HepG2 (cell line): Measurements from ENCODE around the gene ZBTB17. TPM values are rescaled to one million over a fixed set of nuclear protein-coding genes. Genes with fewer than 3 reads are reported as not detected.

Experiments
- ATAC-seq: fragments of 200-7000 bp; cut with Tn5 transposase; 3 replicates; pipeline ENCODE4 v1.9.1; 2020; ENCODE audit warnings: mild to moderate bottlenecking, moderate library complexity
- BruUV-seq: library from RNA; stranded (reverse); fragments of 400-500 nt; replicated peaks from 2 replicates; lab custom pipeline; 2021; lab: Mats Ljungman, UMichigan
- CTCF ChIA-PET: fragments of 300-600 bp; formaldehyde crosslinking; extraction: SDS; loops from one replicate; lab custom pipeline; 2021; ENCODE audit warnings: low total read pairs, inconsistent platforms, low intra/inter-chr PET ratio; lab: Yijun Ruan, JAX
- POLR2A ChIA-PET: fragments of 350-600 bp; sonication (Branson Sonifier 250); formaldehyde crosslinking; loops from one replicate; lab custom pipeline; 2020; ENCODE audit warnings: antibody characterized with exemption, inconsistent platforms; lab: Yijun Ruan, JAX
- DNase-seq: peaks from one replicate; pipeline ENCODE4 v3.0.0-alpha.2; 2015; ENCODE audit warnings: low spot score
- FAIRE-seq: peaks from 3 replicates; lab custom pipeline; 2011; peaks lifted over from hg19 to GRCh38; lab: Jason Lieb, UNC
- H2AFZ ChIP-seq: one replicate; pipeline ENCODE4 v1.6.1; 2011; ENCODE audit warnings: low read length, inconsistent platforms
- H3K27ac ChIP-seq: fragments of 300-600 bp; 3 replicates; pipeline ENCODE4 v1.8.0; 2011; ENCODE audit warnings: mixed run types, mild to moderate bottlenecking, mixed read lengths, low read length, inconsistent platforms; ENCODE audit not compliant: insufficient read depth; ENCODE audit errors: extremely low read length
- H3K27me3 ChIP-seq, 2 experiments: fragments of 200-600 bp in 1 of 2; 2 replicates in 1 of 2; 3 replicates in 1 of 2; pipeline versions ENCODE4 v1.6.0 to v1.8.0; 2011; ENCODE audit warnings: low read length in 2 of 2, mild to moderate bottlenecking in 2 of 2, moderate library complexity in 2 of 2, inconsistent platforms in 1 of 2; ENCODE audit not compliant: insufficient read depth in 2 of 2, control insufficient read depth in 1 of 2
- H3K36me3 ChIP-seq, 2 experiments: fragments of 200-600 bp in 1 of 2; replicated peaks in 1 of 2; 2 replicates in 1 of 2; 3 replicates in 1 of 2; pipeline versions ENCODE4 v1.5.1 to v1.8.0; 2011; ENCODE audit warnings: low read length in 2 of 2, inconsistent platforms in 1 of 2; ENCODE audit not compliant: insufficient read depth in 2 of 2, control insufficient read depth in 1 of 2
- H3K4me1 ChIP-seq: 2 replicates; pipeline ENCODE4 v1.5.1; 2012; ENCODE audit warnings: low read length, inconsistent platforms; ENCODE audit not compliant: insufficient read depth
- H3K4me2 ChIP-seq: 2 replicates; pipeline ENCODE4 v1.6.0; 2011; ENCODE audit warnings: low read depth, low read length, inconsistent platforms
- H3K4me3 ChIP-seq, 3 experiments: fragments of 200-600 bp in 1 of 3; sonication (generic), shearing (Covaris generic) in 1 of 3; replicated peaks in 1 of 3; 2 replicates each; pipeline ENCODE4 v1.5.1; 2011 to 2016; ENCODE audit warnings: low read length in 3 of 3, inconsistent platforms in 2 of 3, low read depth in 2 of 3, mild to moderate bottlenecking in 2 of 3, control low read depth in 1 of 3, mixed read lengths in 1 of 3; ENCODE audit not compliant: insufficient read depth in 1 of 3
- H3K79me2 ChIP-seq: one replicate; pipeline ENCODE4 v1.6.1; 2011; ENCODE audit warnings: low read length, inconsistent platforms; ENCODE audit not compliant: insufficient read depth
- H3K9ac ChIP-seq: 2 replicates; pipeline ENCODE4 v1.6.0; 2011; ENCODE audit warnings: mild to moderate bottlenecking, low read depth, low read length, inconsistent platforms; ENCODE audit not compliant: insufficient read depth
- H3K9me3 ChIP-seq: 2 replicates; pipeline ENCODE4 v1.5.1; 2012; ENCODE audit warnings: mild to moderate bottlenecking, low read length
- H4K20me1 ChIP-seq: 2 replicates; pipeline ENCODE4 v1.6.0; 2011; ENCODE audit warnings: inconsistent platforms, mild to moderate bottlenecking, low read length, moderate library complexity; ENCODE audit not compliant: insufficient read depth
- ATF4 ChIP-seq, 2 experiments: fragments of 450-650 bp in 1 of 2; sonication (generic) in 1 of 2; formaldehyde crosslinking; IDR thresholded peaks; 2 replicates each; pipeline versions ENCODE4 v1.5.0 to v1.8.0; 2020 to 2022; ENCODE audit warnings: mild to moderate bottlenecking in 1 of 2, missing genetic modification reagents in 1 of 2
- ESRRA ChIP-seq: sonication (generic); formaldehyde crosslinking; IDR thresholded peaks from 2 replicates; pipeline ENCODE4 v1.5.1; 2020; ENCODE audit warnings: mild to moderate bottlenecking, low read depth, missing genetic modification reagents
- ETV5 ChIP-seq: IDR thresholded peaks from 2 replicates; pipeline ENCODE4 v1.6.1; 2018; ENCODE audit warnings: missing biosample characterization, missing genetic modification reagents, inconsistent platforms, borderline replicate concordance
- FOSL2 ChIP-seq: sonication (generic); formaldehyde crosslinking; IDR thresholded peaks from 2 replicates; pipeline ENCODE4 v1.4.0; 2020; ENCODE audit warnings: missing genetic modification reagents
- MAFK ChIP-seq, 2 experiments: IDR thresholded peaks in 1 of 2; conservative IDR thresholded peaks in 1 of 2; 2 replicates each; pipeline ENCODE4 v1.6.1; 2011; ENCODE audit warnings: improper control_type of control experiment in 2 of 2, low read length in 2 of 2
- NR2C2 ChIP-seq: sonication (generic); formaldehyde crosslinking; IDR thresholded peaks from 2 replicates; pipeline ENCODE4 v1.4.0; 2020; ENCODE audit warnings: missing genetic modification reagents, mild to moderate bottlenecking, moderate library complexity, borderline replicate concordance
- RCOR2 ChIP-seq: IDR thresholded peaks from 2 replicates; pipeline ENCODE4 v1.6.1; 2016; ENCODE audit warnings: missing biosample characterization, missing genetic modification reagents
- SP2 ChIP-seq: sonication (generic); formaldehyde crosslinking; IDR thresholded peaks from 2 replicates; pipeline ENCODE4 v1.5.1; 2020; ENCODE audit warnings: mild to moderate bottlenecking, missing genetic modification reagents
- TFDP1 ChIP-seq: IDR thresholded peaks from 2 replicates; pipeline ENCODE4 v1.6.1; 2016; ENCODE audit warnings: missing compliant biosample characterization, missing genetic modification reagents, borderline replicate concordance
- U2AF2 ChIP-seq: fragments of 200-400 bp; formaldehyde crosslinking; IDR thresholded peaks from 2 replicates; pipeline ENCODE4 v1.6.1; 2017; ENCODE audit warnings: low read depth, mild to moderate bottlenecking, low read length
- YEATS4 ChIP-seq: sonication (generic); formaldehyde crosslinking; IDR thresholded peaks from 2 replicates; pipeline ENCODE4 v1.4.0; 2020; ENCODE audit warnings: missing genetic modification reagents, borderline replicate concordance
- YY1 ChIP-seq: IDR thresholded peaks from 2 replicates; pipeline ENCODE4 v1.6.1; 2011; ENCODE audit warnings: low read length, low read depth, moderate library complexity, mild to moderate bottlenecking; ENCODE audit not compliant: insufficient read depth, insufficient replicate concordance
- ZBTB3 ChIP-seq: sonication (generic); formaldehyde crosslinking; IDR thresholded peaks from 2 replicates; pipeline ENCODE4 v1.4.0; 2020; ENCODE audit warnings: low read depth, mild to moderate bottlenecking, moderate library complexity, missing genetic modification reagents, borderline replicate concordance
- ZMYM3 ChIP-seq: sonication (generic); formaldehyde crosslinking; IDR thresholded peaks from 2 replicates; pipeline ENCODE4 v1.5.1; 2020; ENCODE audit warnings: mild to moderate bottlenecking, missing genetic modification reagents
- ZNF180 ChIP-seq: sonication (generic); formaldehyde crosslinking; IDR thresholded peaks from 2 replicates; pipeline ENCODE4 v1.4.0; 2020; ENCODE audit warnings: low read depth, missing genetic modification reagents, borderline replicate concordance
- ZNF510 ChIP-seq: sonication (generic); formaldehyde crosslinking; IDR thresholded peaks from 2 replicates; pipeline ENCODE4 v1.4.0; 2020; ENCODE audit warnings: low read depth, mild to moderate bottlenecking, missing genetic modification reagents
- ZNF674 ChIP-seq: sonication (generic); formaldehyde crosslinking; IDR thresholded peaks from 2 replicates; pipeline ENCODE4 v1.5.0; 2020; ENCODE audit warnings: low read depth, mild to moderate bottlenecking, missing genetic modification reagents
- WGBS: methylation state at CpG from one replicate; pipeline ENCODE4 v1.1.6; 2017; ENCODE audit warnings: low lambda C conversion rate; 5-methylcytosine and 5-hydroxymethylcytosine counted together
- in situ Hi-C: cut with HindIII; loops from 2 replicates; pipeline ENCODE4 v1.10.0; 2017; ENCODE audit warnings: low pct_unique_long_range_greater_than_20kb; ENCODE audit not compliant: extremely low pct_ligation_motif_present
- intact Hi-C: fragments of 100-400 bp; cut with micrococcal nuclease; formaldehyde crosslinking; loops from one replicate; pipeline ENCODE4 v1.10.0; 2022; ENCODE audit not compliant: unreplicated experiment
- polyA plus RNA-seq, 8 experiments: library from polyadenylated mRNA; depleted of rRNA in 3 of 8; stranded (reverse) in 7 of 8; unstranded in 1 of 8; fragments of >200 nt; fragmentation: Illumina TruSeq in 4 of 8; extraction: Trizol in 4 of 8; gene quantifications; 2 replicates each; pipeline versions ENCODE4 v1.2.1 to v1.2.3, GENCODE V29; 2011 to 2016; ENCODE audit warnings: low read depth in 4 of 8, missing spikeins in 1 of 8, mixed read lengths in 1 of 8; ENCODE audit not compliant: insufficient read depth in 1 of 8
- total RNA-seq, 5 experiments: library from RNA; depleted of rRNA; stranded (reverse); fragments of >200 nt; fragmentation: Illumina TruSeq; extraction: Trizol; gene quantifications; 2 replicates each; pipeline ENCODE4 v1.2.3, GENCODE V29; 2016; ENCODE audit warnings: low read depth in 1 of 5

The ZBTB17 gene
- total and polyA plus RNA-seq, 2 of the 13 experiments (the other 11 are each of a cell fraction or from before 2014, with no cell fraction given): 16.7 to 17.0 TPM

DNA sequence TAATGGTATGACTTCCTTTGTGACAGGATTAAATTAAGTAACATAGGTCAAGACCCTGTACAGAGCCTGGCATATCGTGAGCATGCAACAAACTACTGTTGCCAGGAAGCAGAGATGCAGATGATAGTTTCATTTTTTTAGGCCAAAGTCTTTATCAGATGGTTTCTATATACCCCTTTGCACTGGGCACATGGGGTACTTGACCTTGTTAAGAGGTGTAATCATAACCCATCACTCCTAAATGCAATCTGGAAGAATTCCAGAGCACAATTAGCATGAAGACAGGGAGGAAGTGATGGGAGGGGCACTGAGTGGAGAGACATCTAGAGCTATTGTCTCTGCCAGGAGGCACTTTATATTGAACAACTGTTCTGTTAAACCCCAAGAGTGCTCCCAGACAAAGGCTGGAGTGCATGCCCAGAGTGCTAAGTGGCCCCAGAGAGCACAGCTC is 22.1 kb downstream of the ZBTB17 start:
- peaks cover 2% of the 10 kb centered on the region for H3K79me2 ChIP-seq
- DNase-seq (no peak), FAIRE-seq (no peak), ATAC-seq (no peak)
- peaks cover 11% of the 10 kb centered on the region; the same call in 1 of the 2 replicates for H3K4me1 ChIP-seq
- peaks cover 5% of the 10 kb centered on the region; the same call in 1 of the 2 replicates for H4K20me1 ChIP-seq
- H3K27ac ChIP-seq: no peak overlapping the region
- WGBS: 100% methylated on average over 1 of the region's 1 CpG
- intact Hi-C loops: no loop called here
- H3K27me3 ChIP-seq: no peaks in the 10 kb centered on the region
- CTCF ChIA-PET: no interaction called here
- no peak overlapping the region for H3K4me3 ChIP-seq
- no peak overlapping the region for H3K4me2 ChIP-seq
- H3K36me3 ChIP-seq: peaks cover 0 to 3% of the 10 kb centered on the region in 2 experiments; a peak in 1 of 5 replicates
- no peaks in the 10 kb centered on the region for H3K9me3 ChIP-seq
- in situ Hi-C loops: no loop called here
- POLR2A ChIA-PET: no interaction called here
- TF ChIP-seq ESRRA (CRISPR knock-in tag) (no peak), RCOR2 (CRISPR knock-in tag) (no peak)
- BruUV-seq: no TSS peak
- no peak overlapping the region for H2AFZ ChIP-seq
- no peak overlapping the region for H3K9ac ChIP-seq

- ATAC-seq: no peak
- H3K9ac ChIP-seq: no peak overlapping the region
- in situ Hi-C loops (no loop called here), intact Hi-C loops (no loop called here)
- H3K27ac ChIP-seq: no peak overlapping the region
- no peaks in the 10 kb centered on the region for H3K27me3 ChIP-seq
- FAIRE-seq: no peak
- no peak overlapping the region for H3K4me3 ChIP-seq
- H3K4me1 ChIP-seq: peaks cover 11% of the 10 kb centered on the region; the same call in 1 of the 2 replicates
- H3K36me3 ChIP-seq: peaks cover 0 to 2% of the 10 kb centered on the region in 2 experiments; a peak in 2 of 5 replicates
- POLR2A ChIA-PET: no interaction called here
- BruUV-seq: no TSS peak
- no peaks in the 10 kb centered on the region for H3K9me3 ChIP-seq
- CTCF ChIA-PET: no interaction called here
- H3K79me2 ChIP-seq: peaks cover 2% of the 10 kb centered on the region
- H3K4me2 ChIP-seq: no peak overlapping the region
- no peak for DNase-seq
- H4K20me1 ChIP-seq: peaks cover 5% of the 10 kb centered on the region; the same call in 1 of the 2 replicates
- H2AFZ ChIP-seq: no peak overlapping the region
- 90% methylated on average over 8 of the region's 11 CpGs for WGBS
- TF ChIP-seq ETV5 (CRISPR knock-in tag) (no peak), YEATS4 (CRISPR knock-in tag) (no peak), YY1 (no peak), TFDP1 (CRISPR knock-in tag) (no peak), FOSL2 (no peak), ZNF674 (CRISPR knock-in tag) (no peak), ZBTB3 (CRISPR knock-in tag) (no peak), ZNF180 (no peak), ZMYM3 (no peak), ZNF510 (no peak), MAFK (conservative IDR thresholded peaks at IDR 0.05 in 1 of 2, IDR thresholded peaks at IDR 0.05 in 1 of 2; ENCODE audit: low read length in 2 of 2) (no peak), U2AF2 (no peak), SP2 (no peak), NR2C2 (CRISPR knock-in tag) (no peak), ATF4 (CRISPR knock-in tag; IDR thresholded peaks at IDR 0.05) (no peak)
Observed at GRCh38 chr1:15953294-15953771, 22.6 kb downstream of the ZBTB17 start.
